Tibial nerve (tissue), 4 donors: ENCODE results near the gene ATP13A2. TPM values are rescaled to one million over a fixed set of nuclear protein-coding genes. Genes with fewer than 3 reads are reported as not detected.

Source experiments
- total RNA-seq, 4 donors: library from RNA; depleted of rRNA; stranded (reverse); fragments of >200 nt; gene quantifications; one replicate each; pipeline ENCODE4 v1.1.0, GENCODE V29; 2016

ATP13A2 gene
- total RNA-seq, 4 donors from 2014 or later: 29.7 to 64.2 (median 42.1) TPM

Other genes with a start within 250 kb of the ATP13A2 start
- under 1 TPM; under 0.01 TPM for gene RNU1-2, start 115.9 kb downstream of the ATP13A2 start, total RNA-seq
- gene CROCC, start 90.0 kb downstream of the ATP13A2 start, total RNA-seq: 100 to 1,000 TPM in 1 of 4 donors, 10 to 100 TPM in 3; 22.3 to 164 (median 68.4) TPM
- gene MFAP2, start 31.3 kb downstream of the ATP13A2 start, total RNA-seq: 10 to 100 TPM in 3 of 4 donors, 1 to 10 TPM in 1; 5.9 to 26.6 (median 13.5) TPM
- gene SDHB, start 42.1 kb upstream of the ATP13A2 start, total RNA-seq: 100 to 1,000 TPM in 1 of 4 donors, 10 to 100 TPM in 3; 79.6 to 130 (median 86.3) TPM
- gene PADI2, start 107.5 kb upstream of the ATP13A2 start, total RNA-seq: 10 to 100 TPM in 1 of 4 donors, 1 to 10 TPM in 3; 2.4 to 12.2 (median 6.3) TPM
- not detected for gene PADI1, start 193.2 kb upstream of the ATP13A2 start, total RNA-seq
- gene PADI3, start 237.2 kb upstream of the ATP13A2 start, total RNA-seq: not detected